ENCODE results near the gene ACSS1.

ACSS1 gene

DNA sequence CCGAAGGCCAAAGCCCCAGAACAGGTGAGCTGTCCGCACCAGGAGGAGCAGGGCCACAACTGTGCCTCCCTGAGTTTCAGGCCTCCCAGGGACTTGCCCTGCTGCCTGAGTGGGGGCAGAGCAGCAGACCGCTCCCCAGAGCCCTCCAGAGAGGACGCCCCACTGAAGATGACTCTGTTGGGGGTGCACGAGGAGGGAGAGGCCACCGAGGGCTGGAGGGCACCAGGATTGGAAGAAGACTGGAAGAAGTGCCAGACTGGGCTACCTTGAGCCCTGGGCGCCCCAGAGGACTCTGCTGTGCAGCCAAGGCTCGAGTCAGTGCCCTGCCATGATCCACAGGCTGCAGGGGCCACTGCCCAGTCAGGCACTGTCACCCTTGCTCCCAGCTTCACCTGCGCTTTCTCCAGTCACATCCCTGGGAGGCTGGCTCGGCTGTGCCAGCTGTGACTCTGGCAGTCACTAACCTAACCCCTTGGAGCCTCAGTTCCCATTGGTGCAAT, 97.6 kb downstream of the ACSS1 start:
- H3K4ac ChIP-seq (ENCODE audit: low read depth, low read length): no peak overlapping the region
- no peaks in the 10 kb centered on the region for H3K27me3 ChIP-seq (ENCODE audit: insufficient read depth, low read length)
- no peak for DNase-seq
- peaks cover 30 to 35% of the 10 kb centered on the region in 2 experiments for H3K36me3 ChIP-seq (ENCODE audit: control insufficient read depth in 1 of 2, insufficient read depth in 2 of 2, low read length in 2 of 2)
- no peak overlapping the region for H3K23ac ChIP-seq (ENCODE audit: low read length)
- H4K8ac ChIP-seq (ENCODE audit: low read depth, low read length): no peak overlapping the region
- no peak overlapping the region for H3K4me3 ChIP-seq (ENCODE audit: low read depth, low read length)
- no peak overlapping the region for H2BK5ac ChIP-seq (ENCODE audit: low read depth, low read length, poor library complexity)
- no peak overlapping the region for H3K14ac ChIP-seq (ENCODE audit: low read length)
- H2AK5ac ChIP-seq (ENCODE audit: low read length): no peak overlapping the region
- H3K18ac ChIP-seq (ENCODE audit: low read length): no peak overlapping the region
- no peak overlapping the region for H2BK120ac ChIP-seq (ENCODE audit: insufficient read depth, low read length, poor library complexity)
- H2BK12ac ChIP-seq (ENCODE audit: low read length): no peak overlapping the region
- no CpG with 5 or more reads among the region's 10 CpGs for WGBS (ENCODE audit: extremely low coverage, insufficient coverage, insufficient read length)
- H3K4me1 ChIP-seq (ENCODE audit: control insufficient read depth in 1 of 2, insufficient read depth in 2 of 2, low read length in 2 of 2): no peaks in the 10 kb centered on the region
- no peak overlapping the region for H3K4me2 ChIP-seq (ENCODE audit: low read length)
- H3K27ac ChIP-seq (ENCODE audit: low read depth, low read length): no peak overlapping the region
- no peaks in the 10 kb centered on the region for H3K79me2 ChIP-seq (ENCODE audit: control insufficient read depth, insufficient read depth, low read length, poor library complexity)
- H3K79me1 ChIP-seq (ENCODE audit: low read length): no peaks in the 10 kb centered on the region
- H3K9ac ChIP-seq (ENCODE audit: low read length): no peak overlapping the region
- H4K91ac ChIP-seq (ENCODE audit: low read depth, low read length): no peak overlapping the region
- H4K12ac ChIP-seq (ENCODE audit: low read depth, low read length): no peak overlapping the region
- H2AFZ ChIP-seq (ENCODE audit: insufficient read depth, low read length, poor library complexity): no peak overlapping the region
- no peaks in the 10 kb centered on the region for H3K9me3 ChIP-seq (ENCODE audit: insufficient read depth, low read depth, low read length)

DNA sequence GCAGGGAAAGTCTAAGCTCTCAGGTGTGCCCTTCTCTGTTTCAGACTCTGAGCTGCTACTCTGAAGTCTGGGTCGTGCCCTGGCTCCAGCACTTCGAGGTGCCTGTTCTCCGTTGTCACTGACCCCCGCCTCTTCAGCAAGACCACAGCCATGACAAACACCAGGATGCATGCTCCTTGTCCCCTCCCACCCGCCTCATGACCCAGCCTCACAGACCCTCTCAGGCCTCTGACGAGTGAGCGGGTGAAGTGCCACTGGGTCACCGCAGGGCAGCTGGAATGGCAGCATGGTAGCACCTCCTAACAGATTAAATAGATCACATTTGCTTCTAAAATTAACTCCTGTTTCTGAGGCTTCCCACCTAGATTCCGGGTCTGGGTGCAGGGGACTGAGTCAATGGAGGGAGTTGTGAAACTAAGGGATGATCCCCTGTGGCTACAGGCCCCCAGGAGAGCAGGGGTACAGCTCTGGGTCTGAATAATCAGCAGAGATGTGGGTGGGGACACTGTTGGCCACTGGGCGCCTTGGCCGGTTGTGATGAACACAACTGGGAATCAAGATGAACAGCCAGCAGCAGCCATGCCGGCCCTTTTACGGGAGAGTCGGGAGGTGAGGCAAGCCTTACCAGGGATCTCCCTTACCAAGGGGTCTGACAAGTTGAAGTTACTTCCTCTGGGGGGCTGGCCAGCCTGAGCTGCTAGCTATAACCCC, 98.2 kb downstream of the ACSS1 start:
- Histone ChIP-seq H2BK12ac (ENCODE audit: low read length) (no peak overlapping the region), H3K36me3 (ENCODE audit: control insufficient read depth in 1 of 2, insufficient read depth in 2 of 2, low read length in 2 of 2) (peaks cover 26 to 32% of the 10 kb centered on the region in 2 experiments), H4K12ac (ENCODE audit: low read depth, low read length) (no peak overlapping the region), H2BK120ac (ENCODE audit: insufficient read depth, low read length, poor library complexity) (no peak overlapping the region), H3K23ac (ENCODE audit: low read length) (no peak overlapping the region), H3K79me2 (ENCODE audit: control insufficient read depth, insufficient read depth, low read length, poor library complexity) (no peaks in the 10 kb centered on the region), H3K9ac (ENCODE audit: low read length) (no peak overlapping the region), H3K27ac (ENCODE audit: low read depth, low read length) (no peak overlapping the region), H3K4me3 (ENCODE audit: low read depth, low read length) (no peak overlapping the region), H3K4me1 (ENCODE audit: control insufficient read depth in 1 of 2, insufficient read depth in 2 of 2, low read length in 2 of 2) (no peaks in the 10 kb centered on the region), H2BK5ac (ENCODE audit: low read depth, low read length, poor library complexity) (no peak overlapping the region), H2AFZ (ENCODE audit: insufficient read depth, low read length, poor library complexity) (no peak overlapping the region), H3K4me2 (ENCODE audit: low read length) (no peak overlapping the region), H3K27me3 (ENCODE audit: insufficient read depth, low read length) (no peaks in the 10 kb centered on the region), H4K8ac (ENCODE audit: low read depth, low read length) (no peak overlapping the region), H3K4ac (ENCODE audit: low read depth, low read length) (no peak overlapping the region), H3K79me1 (ENCODE audit: low read length) (no peaks in the 10 kb centered on the region), H3K9me3 (ENCODE audit: insufficient read depth, low read depth, low read length) (no peaks in the 10 kb centered on the region), H3K18ac (ENCODE audit: low read length) (no peak overlapping the region), H4K91ac (ENCODE audit: low read depth, low read length) (no peak overlapping the region), H2AK5ac (ENCODE audit: low read length) (no peak overlapping the region), H3K14ac (ENCODE audit: low read length) (no peak overlapping the region)
- DNase-seq: no peak
- WGBS (ENCODE audit: extremely low coverage, insufficient coverage, insufficient read length): no CpG with 5 or more reads among the region's 14 CpGs

DNA sequence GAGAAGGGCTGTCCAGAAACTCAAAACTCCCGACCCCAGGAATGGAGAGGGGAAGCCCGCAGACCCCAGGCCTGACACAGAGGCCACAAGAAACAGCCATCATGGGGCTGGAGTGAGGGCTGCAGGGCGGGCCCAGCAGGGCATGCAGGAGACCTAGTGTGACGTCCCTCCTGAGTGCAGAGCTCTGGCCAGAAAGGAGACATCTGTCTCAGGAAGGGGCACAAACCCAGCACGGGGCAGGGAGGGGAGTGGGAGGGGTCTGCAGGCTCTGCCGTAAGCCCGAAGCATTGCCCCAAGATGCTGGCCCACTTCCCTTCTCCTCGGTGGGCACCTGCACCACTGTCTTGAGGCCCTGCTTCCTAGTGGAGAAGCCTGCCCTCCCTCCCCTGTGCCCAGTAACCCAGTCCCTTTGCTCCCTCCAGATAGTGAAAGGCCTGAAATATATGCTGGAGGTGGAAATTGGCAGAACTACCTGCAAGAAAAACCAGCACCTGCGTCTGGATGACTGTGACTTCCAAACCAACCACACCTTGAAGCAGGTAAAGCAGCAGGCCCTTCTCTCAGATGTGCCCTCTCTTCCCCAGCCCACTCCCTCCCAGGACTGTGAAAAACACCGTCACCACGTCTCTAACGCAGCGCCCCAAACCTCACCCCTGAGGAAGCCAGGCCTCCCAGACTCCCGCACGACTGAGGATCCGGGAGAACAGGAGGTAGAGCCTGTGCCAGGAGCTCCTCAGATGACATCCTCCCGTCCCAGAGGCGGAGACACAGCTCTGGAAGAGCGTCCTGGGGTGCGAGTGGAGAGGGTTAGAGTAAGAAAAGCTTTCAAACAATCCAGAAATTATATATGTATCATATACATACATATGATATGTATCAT, 99.2 kb downstream of the ACSS1 start:
- Histone ChIP-seq H3K14ac (ENCODE audit: low read length) (no peak overlapping the region), H4K12ac (ENCODE audit: low read depth, low read length) (no peak overlapping the region), H2AFZ (ENCODE audit: insufficient read depth, low read length, poor library complexity) (no peak overlapping the region), H3K79me2 (ENCODE audit: control insufficient read depth, insufficient read depth, low read length, poor library complexity) (no peaks in the 10 kb centered on the region), H2BK12ac (ENCODE audit: low read length) (no peak overlapping the region), H3K4ac (ENCODE audit: low read depth, low read length) (no peak overlapping the region), H3K4me1 (ENCODE audit: control insufficient read depth in 1 of 2, insufficient read depth in 2 of 2, low read length in 2 of 2) (no peaks in the 10 kb centered on the region), H2AK5ac (ENCODE audit: low read length) (no peak overlapping the region), H3K18ac (ENCODE audit: low read length) (no peak overlapping the region), H3K36me3 (ENCODE audit: control insufficient read depth in 1 of 2, insufficient read depth in 2 of 2, low read length in 2 of 2) (peaks cover 19 to 27% of the 10 kb centered on the region in 2 experiments), H3K4me2 (ENCODE audit: low read length) (no peak overlapping the region), H4K8ac (ENCODE audit: low read depth, low read length) (no peak overlapping the region), H3K9me3 (ENCODE audit: insufficient read depth, low read depth, low read length) (peaks cover 2% of the 10 kb centered on the region), H3K4me3 (ENCODE audit: low read depth, low read length) (no peak overlapping the region), H3K23ac (ENCODE audit: low read length) (no peak overlapping the region), H3K79me1 (ENCODE audit: low read length) (no peaks in the 10 kb centered on the region), H4K91ac (ENCODE audit: low read depth, low read length) (no peak overlapping the region), H2BK120ac (ENCODE audit: insufficient read depth, low read length, poor library complexity) (no peak overlapping the region), H3K9ac (ENCODE audit: low read length) (no peak overlapping the region), H3K27me3 (ENCODE audit: insufficient read depth, low read length) (no peaks in the 10 kb centered on the region), H3K27ac (ENCODE audit: low read depth, low read length) (no peak overlapping the region), H2BK5ac (ENCODE audit: low read depth, low read length, poor library complexity) (no peak overlapping the region)
- DNase-seq: no peak
- no CpG with 5 or more reads among the region's 20 CpGs for WGBS (ENCODE audit: extremely low coverage, insufficient coverage, insufficient read length)

DNA sequence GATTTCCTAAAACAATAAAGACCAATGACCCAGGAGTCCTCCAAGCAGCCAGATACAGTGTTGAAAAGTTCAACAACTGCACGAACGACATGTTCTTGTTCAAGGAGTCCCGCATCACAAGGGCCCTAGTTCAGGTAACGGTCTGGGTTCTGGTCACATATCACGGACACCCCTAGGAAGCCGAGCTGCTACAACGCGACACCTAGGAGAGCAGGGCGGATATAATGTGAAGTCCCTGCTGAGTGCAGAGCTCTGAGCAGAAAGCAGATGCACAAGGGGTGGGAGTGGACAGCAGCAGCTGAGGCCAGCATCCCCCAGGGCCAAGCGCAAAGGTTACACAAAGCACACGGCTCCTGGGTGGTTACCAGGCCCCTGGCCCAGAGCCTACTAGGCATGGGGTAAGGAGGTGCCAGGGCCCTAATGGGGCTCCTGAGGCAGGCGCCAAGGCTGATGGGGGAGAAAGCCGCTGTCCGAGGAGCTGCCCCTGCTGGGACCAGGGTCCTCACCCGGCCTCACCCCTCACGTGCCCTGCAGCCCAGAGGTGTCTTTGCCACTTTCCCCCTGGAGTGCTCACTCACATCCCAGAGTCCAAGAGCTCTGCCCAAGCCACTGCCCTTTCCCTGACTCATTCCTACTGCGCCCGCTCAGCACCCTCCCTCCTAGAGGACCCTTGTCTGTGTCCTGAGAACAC, 100.5 kb downstream of the ACSS1 start:
- no peak overlapping the region for H3K4ac ChIP-seq (ENCODE audit: low read depth, low read length)
- no CpG with 5 or more reads among the region's 18 CpGs for WGBS (ENCODE audit: extremely low coverage, insufficient coverage, insufficient read length)

More for the DNA sequence above, 100.5 kb downstream of the ACSS1 start:
- H4K12ac ChIP-seq (ENCODE audit: low read depth, low read length): no peak overlapping the region
- no peak overlapping the region for H3K27ac ChIP-seq (ENCODE audit: low read depth, low read length)
- no peaks in the 10 kb centered on the region for H3K27me3 ChIP-seq (ENCODE audit: insufficient read depth, low read length)
- no peak overlapping the region for H2BK12ac ChIP-seq (ENCODE audit: low read length)
- H3K4me1 ChIP-seq (ENCODE audit: control insufficient read depth in 1 of 2, insufficient read depth in 2 of 2, low read length in 2 of 2): no peaks in the 10 kb centered on the region
- H2AK5ac ChIP-seq (ENCODE audit: low read length): no peak overlapping the region
- no peak overlapping the region for H2AFZ ChIP-seq (ENCODE audit: insufficient read depth, low read length, poor library complexity)
- no peaks in the 10 kb centered on the region for H3K79me2 ChIP-seq (ENCODE audit: control insufficient read depth, insufficient read depth, low read length, poor library complexity)
- H3K23ac ChIP-seq (ENCODE audit: low read length): no peak overlapping the region
- H3K36me3 ChIP-seq (ENCODE audit: control insufficient read depth in 1 of 2, insufficient read depth in 2 of 2, low read length in 2 of 2): peaks cover 14 to 18% of the 10 kb centered on the region in 2 experiments
- DNase-seq: no peak
- H4K91ac ChIP-seq (ENCODE audit: low read depth, low read length): no peak overlapping the region
- H3K14ac ChIP-seq (ENCODE audit: low read length): no peak overlapping the region
- H2BK5ac ChIP-seq (ENCODE audit: low read depth, low read length, poor library complexity): no peak overlapping the region
- no peak overlapping the region for H3K18ac ChIP-seq (ENCODE audit: low read length)
- no peak overlapping the region for H3K9ac ChIP-seq (ENCODE audit: low read length)
- H3K4me2 ChIP-seq (ENCODE audit: low read length): no peak overlapping the region
- peaks cover 2% of the 10 kb centered on the region for H3K9me3 ChIP-seq (ENCODE audit: insufficient read depth, low read depth, low read length)
- no peaks in the 10 kb centered on the region for H3K79me1 ChIP-seq (ENCODE audit: low read length)
- no peak overlapping the region for H3K4me3 ChIP-seq (ENCODE audit: low read depth, low read length)
- no peak overlapping the region for H4K8ac ChIP-seq (ENCODE audit: low read depth, low read length)
- H2BK120ac ChIP-seq (ENCODE audit: insufficient read depth, low read length, poor library complexity): no peak overlapping the region
